ENCODE data around the gene PLOD3.

- TF ChIP-seq CTCF (conservative IDR thresholded peaks at IDR 0.05) (no peak), ZFX (IDR thresholded peaks at IDR 0.05) (no peak)
These were observed 14.3 kb upstream of the PLOD3 start for GRCh38 chr7:101231644-101232043.

Measured in C4-2B (cell line).